Testis (tissue), 2 donors: ENCODE data around the gene ZNF799.

Experiments used
- POLR2A ChIP-seq: fragments of 450-650 bp; IDR thresholded peaks from one replicate; pipeline ENCODE4 v1.6.1; 2017; ENCODE audit warnings: antibody characterized with exemption, mild to moderate bottlenecking, moderate library complexity
- TF ChIP-seq, protein P1 (sequence below), 3 experiments: fragments of 450-650 bp in 2 of 3; fragments of 200-600 bp in 1 of 3; sonication (generic) in 1 of 3; IDR thresholded peaks; one replicate each; pipeline ENCODE4 v1.5.1; 2016 to 2019; ENCODE audit warnings: antibody characterized with exemption in 3 of 3, mild to moderate bottlenecking in 2 of 3, moderate library complexity in 1 of 3

DNA sequence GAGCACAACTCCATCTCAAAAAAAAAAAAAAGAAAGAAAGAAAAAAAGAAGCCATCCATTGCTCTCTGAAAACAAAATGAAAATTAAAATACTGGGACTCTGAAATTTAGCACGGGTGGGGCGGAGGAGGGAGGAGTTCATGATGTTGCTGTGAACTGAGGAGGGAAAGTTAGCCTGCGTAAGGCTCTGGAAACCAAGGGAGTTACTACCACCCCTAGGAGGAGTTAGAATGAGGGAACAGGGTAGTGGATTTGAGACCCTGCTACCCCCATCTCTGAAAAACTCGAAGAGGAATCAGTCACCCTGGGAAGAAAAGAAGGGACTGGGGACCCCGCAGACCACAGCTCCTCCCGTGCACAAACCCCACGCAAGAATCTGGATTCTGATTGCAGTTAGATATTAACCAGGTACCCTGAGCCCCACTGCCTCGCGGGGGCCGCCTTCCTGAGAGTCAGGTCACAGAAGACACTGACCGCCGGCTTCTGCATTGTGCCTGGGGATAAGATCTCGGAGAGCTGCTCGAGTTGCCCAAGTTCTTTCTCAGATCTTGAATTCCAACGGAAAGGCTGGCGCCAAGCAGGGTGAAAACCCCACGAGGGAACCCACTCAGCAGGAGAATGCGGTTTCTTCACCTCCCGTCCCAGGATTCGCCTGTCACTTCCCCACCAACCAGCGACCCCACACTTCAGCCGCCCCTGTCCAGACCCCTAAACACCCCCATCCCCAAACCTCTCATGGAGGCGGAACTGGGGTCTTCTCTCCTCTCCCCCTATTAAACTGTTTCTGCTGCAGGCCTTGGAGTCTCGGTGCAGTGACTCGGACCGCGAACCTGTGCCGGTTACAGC lies 36.5 kb downstream of the ZNF799 start:
- TF ChIP-seq, protein P1, sequence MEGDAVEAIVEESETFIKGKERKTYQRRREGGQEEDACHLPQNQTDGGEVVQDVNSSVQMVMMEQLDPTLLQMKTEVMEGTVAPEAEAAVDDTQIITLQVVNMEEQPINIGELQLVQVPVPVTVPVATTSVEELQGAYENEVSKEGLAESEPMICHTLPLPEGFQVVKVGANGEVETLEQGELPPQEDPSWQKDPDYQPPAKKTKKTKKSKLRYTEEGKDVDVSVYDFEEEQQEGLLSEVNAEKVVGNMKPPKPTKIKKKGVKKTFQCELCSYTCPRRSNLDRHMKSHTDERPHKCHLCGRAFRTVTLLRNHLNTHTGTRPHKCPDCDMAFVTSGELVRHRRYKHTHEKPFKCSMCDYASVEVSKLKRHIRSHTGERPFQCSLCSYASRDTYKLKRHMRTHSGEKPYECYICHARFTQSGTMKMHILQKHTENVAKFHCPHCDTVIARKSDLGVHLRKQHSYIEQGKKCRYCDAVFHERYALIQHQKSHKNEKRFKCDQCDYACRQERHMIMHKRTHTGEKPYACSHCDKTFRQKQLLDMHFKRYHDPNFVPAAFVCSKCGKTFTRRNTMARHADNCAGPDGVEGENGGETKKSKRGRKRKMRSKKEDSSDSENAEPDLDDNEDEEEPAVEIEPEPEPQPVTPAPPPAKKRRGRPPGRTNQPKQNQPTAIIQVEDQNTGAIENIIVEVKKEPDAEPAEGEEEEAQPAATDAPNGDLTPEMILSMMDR (IDR thresholded peaks at IDR 0.05), result no peak
- TF ChIP-seq POLR2A, result no peak
